Astrocyte (in vitro differentiated cells and primary cell): ENCODE data around the gene BCAN.

ENCODE experiments used
- CTCF ChIP-seq: IDR thresholded peaks from 2 replicates; pipeline ENCODE4 v1.5.1; 2011; ENCODE audit warnings: low read depth, mild to moderate bottlenecking, inconsistent platforms, low read length, moderate library complexity; ENCODE audit not compliant: insufficient read depth
- EZH2 ChIP-seq: IDR thresholded peaks from 2 replicates; pipeline ENCODE4 v1.6.1; 2012; ENCODE audit warnings: mild to moderate bottlenecking, low read length, inconsistent platforms; ENCODE audit not compliant: insufficient read depth

GRCh38 chr1:156644146-156644545 lies 2.2 kb downstream of the BCAN start:
- TF ChIP-seq CTCF (no peak), EZH2 (no peak)
